NCI-H82 (cell line): ENCODE data around the gene CYP3A7.
"Not testable (repeated sequence)": the region's sequence is repeated elsewhere in the genome, so short reads cannot be mapped to it uniquely, and the experiment has no call there.

Experiments used
- DNase-seq: peaks from one replicate; lab custom pipeline; 2025; lab: John Stamatoyannopoulos, UW

The CYP3A7 gene

GRCh38 chr7:99699946-99700345 lies 35.0 kb downstream of the CYP3A7 start:
- DNase-seq = no peak

- DNase-seq = not testable (repeated sequence)
These were observed 35.9 kb downstream of the CYP3A7 start for GRCh38 chr7:99698867-99699730.

- DNase-seq = no peak
These were observed 40.1 kb downstream of the CYP3A7 start for GRCh38 chr7:99694912-99695304.

- DNase-seq = no peak
These were observed 40.6 kb downstream of the CYP3A7 start for GRCh38 chr7:99694201-99694911.

GRCh38 chr7:99693427-99694200 lies 41.4 kb downstream of the CYP3A7 start:
- DNase-seq = peak; percentile 21

GRCh38 chr7:99693100-99693426 lies 41.9 kb downstream of the CYP3A7 start:
- no peak for DNase-seq

- not testable (repeated sequence) for DNase-seq
These were observed 42.4 kb downstream of the CYP3A7 start for GRCh38 chr7:99692563-99692962.

GRCh38 chr7:99691658-99692057 lies 43.3 kb downstream of the CYP3A7 start:
- DNase-seq = not testable (repeated sequence)

- not testable (repeated sequence) for DNase-seq
These were observed 44.1 kb downstream of the CYP3A7 start for GRCh38 chr7:99690918-99691317.

- DNase-seq = not testable (repeated sequence)
These were observed 49.0 kb downstream of the CYP3A7 start for GRCh38 chr7:99685871-99686608.

GRCh38 chr7:99685129-99685758 lies 49.8 kb downstream of the CYP3A7 start:
- DNase-seq = no peak

GRCh38 chr7:99679400-99680191 lies 55.4 kb downstream of the CYP3A7 start, which contains the start of gene CYP3A5:
CYP3A5 (minus strand) TSS chr7:99679996; CDS start chr7:99679896, 100 bp downstream.
- DNase-seq = peak; percentile 4

- peak; percentile 20 for DNase-seq
These were observed 56.0 kb downstream of the CYP3A7 start for GRCh38 chr7:99679032-99679399.

- DNase-seq = no peak
These were observed 57.3 kb downstream of the CYP3A7 start for GRCh38 chr7:99677648-99678045.

- no peak for DNase-seq
These were observed 57.9 kb downstream of the CYP3A7 start for GRCh38 chr7:99677013-99677647.

GRCh38 chr7:99674995-99675742 lies 59.8 kb downstream of the CYP3A7 start:
- DNase-seq = no peak

- DNase-seq = no peak
These were observed 62.4 kb downstream of the CYP3A7 start for GRCh38 chr7:99672573-99672972.

GRCh38 chr7:99669782-99670181 lies 65.2 kb downstream of the CYP3A7 start:
- no peak for DNase-seq

- DNase-seq = no peak
These were observed 66.5 kb downstream of the CYP3A7 start for GRCh38 chr7:99668541-99668940.
